ENCODE results near the gene PPP1R1B. TPM values are rescaled to one million over a fixed set of nuclear protein-coding genes. Genes with fewer than 3 reads are reported as not detected.

The PPP1R1B gene
- total RNA-seq, 1 donor from 2014 or later = 0.15 TPM

- DNase-seq (ENCODE audit: low read depth) = no peak
Observed at GRCh38 chr17:39600288-39600996, 26.3 kb upstream of the PPP1R1B start.

GRCh38 chr17:39600997-39601597 lies 25.7 kb upstream of the PPP1R1B start:
- no peak for DNase-seq (ENCODE audit: low read depth)

GRCh38 chr17:39601758-39602532 lies 24.8 kb upstream of the PPP1R1B start:
- DNase-seq (ENCODE audit: low read depth) = no peak

GRCh38 chr17:39602533-39603303 lies 24.0 kb upstream of the PPP1R1B start:
- DNase-seq (ENCODE audit: low read depth) = no peak

- no peak for DNase-seq (ENCODE audit: low read depth)
Observed at GRCh38 chr17:39603304-39604016, 23.3 kb upstream of the PPP1R1B start.

- DNase-seq (ENCODE audit: low read depth) = no peak
Observed at GRCh38 chr17:39604911-39605491, 21.8 kb upstream of the PPP1R1B start.

- DNase-seq (ENCODE audit: low read depth) = no peak
Observed at GRCh38 chr17:39605492-39606433, 21.0 kb upstream of the PPP1R1B start.

GRCh38 chr17:39606434-39607056 lies 20.2 kb upstream of the PPP1R1B start:
- DNase-seq (ENCODE audit: low read depth) = no peak

- DNase-seq (ENCODE audit: low read depth) = no peak
Observed at GRCh38 chr17:39607057-39607850, 19.5 kb upstream of the PPP1R1B start.

GRCh38 chr17:39607851-39608130 lies 19.0 kb upstream of the PPP1R1B start, which contains the start of gene NEUROD2:
Gene NEUROD2 (minus strand): TSS chr17:39607920. CDS start chr17:39606599, 1,321 bp downstream.
- DNase-seq (ENCODE audit: low read depth) = no peak

GRCh38 chr17:39608142-39608981 lies 18.4 kb upstream of the PPP1R1B start:
- no peak for DNase-seq (ENCODE audit: low read depth)

- no peak for DNase-seq (ENCODE audit: low read depth)
Observed at GRCh38 chr17:39609416-39610025, 17.2 kb upstream of the PPP1R1B start.

- no peak for DNase-seq (ENCODE audit: low read depth)
Observed at GRCh38 chr17:39611401-39612112, 15.2 kb upstream of the PPP1R1B start.

GRCh38 chr17:39612291-39612894 lies 14.4 kb upstream of the PPP1R1B start:
- no peak for DNase-seq (ENCODE audit: low read depth)

GRCh38 chr17:39612935-39613464 lies 13.8 kb upstream of the PPP1R1B start:
- no peak for DNase-seq (ENCODE audit: low read depth)

Data from renal cortical epithelial cell (primary cell).